Spleen (tissue), 7 donors: ENCODE results near the gene KRTAP4-5.

Experiments used
- CTCF ChIP-seq, 11 experiments: fragments of 200-600 bp in 7 of 11; fragments of 450-650 bp in 4 of 11; sonication (generic) in 4 of 11; IDR thresholded peaks in 8 of 11; conservative IDR thresholded peaks in 3 of 11; 1 replicate in 7 of 11; 2 replicates in 4 of 11; pipeline versions ENCODE4 v1.4.0 to v1.8.0; 2016 to 2021; ENCODE audit warnings: antibody characterized with exemption in 11 of 11, inconsistent platforms in 4 of 11, mild to moderate bottlenecking in 1 of 11
- POLR2AphosphoS5 ChIP-seq, 3 donors: sonication (generic); formaldehyde crosslinking; IDR thresholded peaks; one replicate each; pipeline ENCODE4 v1.5.1; 2017; ENCODE audit warnings: antibody characterized with exemption in 3 of 3
- donor health status: DM: no; HTN: no; CAD: no; lungs with moderate emphysema.
- donor health status: DM: no; HTN: no; CAD: no.
- donor health status: DM: no; HTN: no; CAD: no.

GRCh38 chr17:41178843-41179616 lies 29.4 kb upstream of the KRTAP4-5 start:
- TF ChIP-seq CTCF (IDR thresholded peaks at IDR 0.05 in 8 of 11, conservative IDR thresholded peaks at IDR 0.05 in 3 of 11): no peak
- no peak for TF ChIP-seq POLR2AphosphoS5 (IDR thresholded peaks at IDR 0.05)
